Skeletal muscle tissue (tissue), 4 donors: ENCODE measurements around the gene TXNRD1. TPM values are rescaled to one million over a fixed set of nuclear protein-coding genes. Genes with fewer than 3 reads are reported as not detected.

Experiments used
- H3K27ac ChIP-seq: one replicate; pipeline ENCODE4 v1.7.0; 2013; ENCODE audit warnings: mild to moderate bottlenecking, low read depth, low read length, inconsistent platforms
- H3K27me3 ChIP-seq, 3 donors: one replicate each; pipeline ENCODE4 v1.7.0; 2013; ENCODE audit warnings: low read length in 3 of 3; ENCODE audit not compliant: control insufficient read depth in 3 of 3, insufficient read depth in 3 of 3
- H3K36me3 ChIP-seq, 3 donors: one replicate each; pipeline ENCODE4 v1.7.0; 2013; ENCODE audit warnings: low read length in 3 of 3; ENCODE audit not compliant: control insufficient read depth in 3 of 3, insufficient read depth in 3 of 3
- H3K4me1 ChIP-seq, 3 donors: one replicate each; pipeline ENCODE4 v1.7.0; 2013; ENCODE audit warnings: low read length in 3 of 3, mild to moderate bottlenecking in 3 of 3; ENCODE audit not compliant: control insufficient read depth in 3 of 3, insufficient read depth in 3 of 3
- H3K4me3 ChIP-seq, 3 donors: one replicate each; pipeline ENCODE4 v1.7.0; 2013; ENCODE audit warnings: low read length in 3 of 3
- H3K9ac ChIP-seq, 3 donors: one replicate each; pipeline ENCODE4 v1.7.0; 2013; ENCODE audit warnings: low read length in 3 of 3, mild to moderate bottlenecking in 3 of 3, moderate library complexity in 2 of 3, low read depth in 1 of 3
- H3K9me3 ChIP-seq, 3 donors: one replicate each; pipeline ENCODE4 v1.7.0; 2013; ENCODE audit warnings: low read length in 3 of 3; ENCODE audit not compliant: control insufficient read depth in 3 of 3
- total RNA-seq: library from RNA; depleted of rRNA; stranded (reverse); fragments of >200 nt; gene quantifications from one replicate; pipeline ENCODE4 v1.2.3, GENCODE V29; 2014
- donor health status: Osteomylitis.

The TXNRD1 gene
- total RNA-seq, 1 donor from 2014 or later: 41.2 TPM

DNA sequence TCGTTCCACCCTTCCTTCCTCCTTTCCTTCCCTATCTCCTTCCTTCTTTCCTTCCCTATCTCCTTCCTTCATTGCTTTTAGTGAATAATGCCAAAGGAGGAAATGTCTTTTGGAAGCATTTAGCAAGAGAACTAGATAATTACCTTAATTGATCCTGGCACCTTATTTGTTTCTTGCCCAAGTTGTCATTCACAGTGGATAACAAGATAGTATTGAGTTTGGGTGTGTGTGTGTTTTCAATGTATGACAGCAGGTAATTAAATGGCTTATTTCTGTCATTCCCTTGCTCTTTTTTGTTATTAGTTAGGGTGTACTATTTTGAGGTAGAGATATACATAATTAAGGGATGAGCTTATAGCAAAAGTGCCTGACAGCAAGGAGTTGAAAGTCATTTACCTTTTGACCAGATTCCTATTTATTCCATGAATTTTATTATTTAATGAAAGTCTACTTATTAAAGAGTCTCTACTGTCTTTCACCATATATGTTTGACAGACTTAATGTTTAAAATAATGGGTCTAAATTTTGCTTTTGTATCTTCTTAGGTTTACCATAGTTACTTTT, 118.2 kb downstream of the TXNRD1 start:
- Histone ChIP-seq H3K4me3 (no peak overlapping the region), H3K27me3 (no peaks in the 10 kb centered on the region), H3K9ac (no peak overlapping the region), H3K36me3 (peaks cover 16 to 39% (median 33%) of the 10 kb centered on the region in 3 donors), H3K27ac (no peak overlapping the region), H3K4me1 (no peaks in the 10 kb centered on the region), H3K9me3 (no peaks in the 10 kb centered on the region)

DNA sequence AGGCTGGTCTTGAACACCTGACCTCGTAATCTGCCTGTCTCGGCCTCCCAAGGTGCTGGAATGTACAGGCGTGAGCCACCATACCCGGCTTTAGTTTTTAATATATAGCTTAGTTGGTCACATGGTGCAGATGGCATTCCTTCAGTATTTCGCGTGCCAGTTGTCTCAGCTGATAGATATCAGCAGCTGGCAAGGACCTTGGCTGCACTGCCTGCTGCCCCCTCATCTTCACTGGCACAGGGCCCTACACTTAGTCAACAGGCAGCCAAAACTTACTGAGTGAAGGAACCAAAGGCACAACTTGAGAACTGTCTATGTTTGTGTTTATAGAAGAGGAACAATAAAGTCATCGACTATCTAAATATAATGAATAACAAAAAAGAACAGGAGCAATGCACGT, 119.0 kb downstream of the TXNRD1 start:
- no peaks in the 10 kb centered on the region for H3K27me3 ChIP-seq
- H3K4me3 ChIP-seq: no peak overlapping the region
- H3K27ac ChIP-seq: no peak overlapping the region
- no peaks in the 10 kb centered on the region for H3K4me1 ChIP-seq
- no peak overlapping the region for H3K9ac ChIP-seq
- no peaks in the 10 kb centered on the region for H3K9me3 ChIP-seq
- H3K36me3 ChIP-seq: peaks cover 19 to 41% (median 33%) of the 10 kb centered on the region in 3 donors

DNA sequence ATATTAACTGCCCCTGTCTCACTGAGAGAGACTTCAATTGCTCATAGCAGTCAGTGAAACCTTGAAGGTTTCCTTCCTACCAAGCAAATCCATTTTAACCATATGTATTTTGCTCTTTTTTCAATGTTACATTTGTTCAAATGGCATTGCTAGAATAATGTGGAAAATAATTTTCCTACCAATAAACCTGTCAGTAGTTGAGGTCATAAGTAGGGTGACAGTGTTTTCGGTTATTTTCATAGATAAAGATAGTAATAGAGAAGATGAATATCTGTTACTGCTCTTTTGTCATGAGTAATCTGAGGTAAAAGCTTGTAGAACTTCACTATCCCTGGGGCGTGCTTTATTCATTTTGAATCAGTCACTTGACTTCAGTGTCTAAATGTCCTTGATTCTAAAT, 120.5 kb downstream of the TXNRD1 start:
- no peaks in the 10 kb centered on the region for H3K27me3 ChIP-seq
- H3K4me1 ChIP-seq: peaks cover 0 to 6% (median 0%) of the 10 kb centered on the region in 3 donors
- no peak overlapping the region for H3K9ac ChIP-seq
- H3K4me3 ChIP-seq: no peak overlapping the region
- H3K36me3 ChIP-seq: peaks cover 22 to 51% (median 34%) of the 10 kb centered on the region in 3 donors
- no peak overlapping the region for H3K27ac ChIP-seq
- H3K9me3 ChIP-seq: no peaks in the 10 kb centered on the region

DNA sequence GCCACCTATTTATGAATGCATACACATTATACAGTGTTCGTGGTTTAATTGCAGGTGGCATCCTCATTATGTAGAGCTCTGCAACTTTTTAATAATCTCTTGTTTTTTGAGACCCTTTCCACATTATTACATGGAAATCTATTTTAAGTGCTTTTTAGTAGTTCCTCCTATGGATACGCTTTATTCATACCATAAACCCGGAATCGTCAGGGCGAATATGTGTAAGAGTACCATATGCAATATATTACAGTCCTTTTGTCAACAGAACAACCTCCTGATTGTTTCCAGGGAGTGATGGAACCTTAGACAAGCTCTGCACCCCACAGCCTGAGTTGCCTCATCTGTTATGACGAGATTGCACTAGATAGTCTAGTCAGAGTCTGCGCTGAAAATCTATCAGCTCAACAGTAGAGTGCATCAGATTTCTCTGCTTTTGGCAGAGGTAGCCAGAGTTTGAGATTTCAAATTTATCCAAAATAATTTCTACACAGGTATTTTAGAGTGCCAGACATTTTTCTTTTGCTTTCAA, 121.5 kb downstream of the TXNRD1 start:
- Histone ChIP-seq H3K36me3 (peaks cover 27 to 53% (median 38%) of the 10 kb centered on the region in 3 donors), H3K27me3 (no peaks in the 10 kb centered on the region), H3K9me3 (no peaks in the 10 kb centered on the region), H3K4me1 (peaks cover 0 to 6% (median 0%) of the 10 kb centered on the region in 3 donors), H3K9ac (no peak overlapping the region), H3K27ac (no peak overlapping the region), H3K4me3 (no peak overlapping the region)

DNA sequence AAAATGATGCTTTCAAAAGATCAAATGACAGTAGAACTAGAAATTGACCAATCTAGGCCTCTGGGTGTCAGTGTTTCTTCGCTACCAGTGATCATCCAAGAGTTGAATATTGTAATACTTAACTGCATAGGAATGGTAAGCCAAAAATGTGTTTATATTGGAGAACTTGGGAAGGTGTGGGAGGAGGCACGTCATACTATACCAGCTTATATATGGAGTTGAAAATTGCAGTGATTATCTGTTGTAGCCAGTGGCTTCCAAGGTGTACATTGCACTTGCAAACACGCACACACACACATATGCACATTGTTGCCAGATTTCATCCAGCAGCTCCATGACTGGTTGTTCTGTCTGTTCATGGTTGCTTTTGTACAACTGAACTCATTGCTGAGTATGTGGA, 124.1 kb downstream of the TXNRD1 start:
- Histone ChIP-seq H3K27me3 (no peaks in the 10 kb centered on the region), H3K27ac (no peak overlapping the region), H3K36me3 (peaks cover 30 to 53% (median 42%) of the 10 kb centered on the region in 3 donors), H3K4me3 (no peak overlapping the region), H3K4me1 (peaks cover 4 to 15% (median 6%) of the 10 kb centered on the region in 3 donors), H3K9ac (no peak overlapping the region), H3K9me3 (no peaks in the 10 kb centered on the region)

DNA sequence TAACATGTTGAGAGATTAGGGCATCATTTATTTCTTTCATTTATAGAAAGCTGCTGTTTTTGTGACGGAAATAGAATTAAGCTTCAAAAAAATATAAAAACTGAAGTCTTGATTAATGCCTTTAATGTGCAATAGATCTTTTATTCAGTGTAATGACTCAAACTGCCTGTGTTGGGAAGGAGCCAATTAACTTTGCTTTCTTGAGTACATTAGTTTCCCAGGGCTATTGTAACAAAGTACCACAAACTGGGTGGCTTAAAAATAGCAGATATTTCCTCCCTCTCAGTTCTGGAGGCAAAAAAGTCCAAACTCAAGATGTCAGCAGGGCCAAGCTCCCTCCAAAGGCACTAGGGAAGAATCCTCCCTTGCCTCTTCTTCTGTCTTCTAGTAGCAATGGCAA, 124.6 kb downstream of the TXNRD1 start:
- no peak overlapping the region for H3K27ac ChIP-seq
- peaks cover 27 to 49% (median 38%) of the 10 kb centered on the region in 3 donors for H3K36me3 ChIP-seq
- no peak overlapping the region for H3K4me3 ChIP-seq
- H3K27me3 ChIP-seq: no peaks in the 10 kb centered on the region
- no peak overlapping the region for H3K9ac ChIP-seq
- no peaks in the 10 kb centered on the region for H3K9me3 ChIP-seq
- H3K4me1 ChIP-seq: peaks cover 6 to 20% (median 9%) of the 10 kb centered on the region in 3 donors

DNA sequence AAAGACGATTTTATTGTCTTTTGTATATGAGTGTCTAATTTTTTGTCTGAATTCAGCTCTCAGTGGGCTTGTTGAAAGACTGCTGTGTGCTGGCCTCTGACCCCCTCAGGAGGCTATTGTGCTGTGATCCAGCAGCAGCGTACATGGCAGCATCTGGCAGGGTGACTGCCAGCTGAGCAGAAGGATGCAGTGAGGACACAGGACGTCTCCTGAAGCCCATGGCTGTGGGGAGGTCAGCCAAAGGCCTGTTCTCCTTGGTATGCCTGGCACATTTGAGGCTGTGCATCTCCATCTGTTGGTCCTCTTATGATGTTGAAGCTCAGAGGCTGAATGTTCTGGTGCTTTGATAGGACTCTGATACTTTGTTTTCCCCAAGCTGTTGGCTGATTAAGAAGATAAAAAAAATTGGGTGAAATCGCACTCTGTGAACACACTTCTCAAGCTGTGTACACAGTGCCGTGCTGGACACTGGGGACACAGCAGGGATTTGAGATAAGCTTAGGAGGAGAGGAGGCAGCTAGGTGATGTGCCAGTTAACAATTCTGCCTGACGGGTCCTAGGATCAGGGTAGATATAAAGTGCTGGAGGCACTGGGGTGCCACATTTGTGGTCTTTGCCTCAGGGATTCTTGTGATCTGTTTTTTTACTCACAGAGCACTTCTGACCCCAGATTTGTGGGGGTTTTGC, 125.5 kb downstream of the TXNRD1 start:
- no peaks in the 10 kb centered on the region for H3K9me3 ChIP-seq
- no peak overlapping the region for H3K27ac ChIP-seq
- H3K4me3 ChIP-seq: no peak overlapping the region
- no peaks in the 10 kb centered on the region for H3K27me3 ChIP-seq
- H3K4me1 ChIP-seq: peaks cover 10 to 24% (median 14%) of the 10 kb centered on the region in 3 donors
- H3K9ac ChIP-seq: no peak overlapping the region
- peaks cover 27 to 47% (median 36%) of the 10 kb centered on the region in 3 donors for H3K36me3 ChIP-seq

DNA sequence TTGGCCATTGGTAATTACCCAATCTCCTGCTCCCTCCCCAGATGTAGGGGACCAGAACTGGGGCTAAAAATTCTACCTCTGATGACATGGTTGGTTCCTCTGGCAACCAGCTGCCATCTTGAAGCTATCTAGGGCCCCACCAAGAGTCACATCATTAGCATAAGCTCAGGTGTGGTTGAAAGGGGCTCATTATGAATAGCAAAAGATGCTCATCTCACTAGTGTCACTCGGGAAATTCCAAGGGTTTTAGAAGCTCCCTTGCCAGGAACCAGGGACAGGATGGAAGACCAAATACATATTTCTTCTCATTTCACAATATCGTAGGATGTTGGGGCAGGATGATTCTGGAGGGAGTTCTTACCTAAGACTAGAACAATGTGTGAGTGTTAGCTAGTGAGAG, 126.6 kb downstream of the TXNRD1 start:
- Histone ChIP-seq H3K9ac (no peak overlapping the region), H3K27ac (no peak overlapping the region), H3K36me3 (peaks cover 25 to 38% (median 29%) of the 10 kb centered on the region in 3 donors), H3K9me3 (no peaks in the 10 kb centered on the region), H3K4me3 (no peak overlapping the region), H3K4me1 (peaks cover 14 to 25% (median 15%) of the 10 kb centered on the region in 3 donors), H3K27me3 (no peaks in the 10 kb centered on the region)

DNA sequence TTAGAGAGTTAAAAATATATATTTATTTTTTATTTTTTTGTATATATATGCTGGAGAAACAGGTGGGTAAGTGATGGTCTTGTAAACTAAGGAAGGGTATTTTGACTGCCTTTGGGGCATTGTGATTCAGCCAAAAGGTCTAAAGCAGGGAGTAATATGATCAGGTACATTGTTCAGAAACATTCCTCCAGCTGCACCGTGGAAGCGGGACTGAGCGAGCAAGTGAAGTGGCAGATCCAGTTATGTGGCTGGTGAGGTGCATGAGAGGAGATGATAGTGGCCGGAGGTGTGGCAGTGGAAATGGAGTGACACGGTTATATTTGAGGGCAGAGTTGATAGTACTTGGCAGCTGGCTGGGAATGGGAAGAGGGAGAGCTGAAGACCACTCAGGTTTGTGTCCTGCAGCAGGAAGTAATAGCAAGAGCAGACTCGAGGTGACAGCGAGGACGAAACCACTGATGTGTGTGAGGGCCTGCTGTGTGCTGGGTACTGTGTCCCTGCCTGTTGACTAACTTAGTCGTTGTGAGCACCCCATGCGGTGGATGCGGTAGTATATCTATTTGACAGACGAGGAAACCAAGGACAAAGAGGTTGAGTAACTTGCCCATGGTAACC, 127.2 kb downstream of the TXNRD1 start:
- H3K4me3 ChIP-seq: no peak overlapping the region
- peaks cover 27 to 37% (median 28%) of the 10 kb centered on the region in 3 donors for H3K36me3 ChIP-seq
- H3K4me1 ChIP-seq: peaks cover 20 to 31% (median 20%) of the 10 kb centered on the region in 3 donors
- no peak overlapping the region for H3K27ac ChIP-seq
- H3K9me3 ChIP-seq: no peaks in the 10 kb centered on the region
- H3K27me3 ChIP-seq: no peaks in the 10 kb centered on the region
- H3K9ac ChIP-seq: no peak overlapping the region

DNA sequence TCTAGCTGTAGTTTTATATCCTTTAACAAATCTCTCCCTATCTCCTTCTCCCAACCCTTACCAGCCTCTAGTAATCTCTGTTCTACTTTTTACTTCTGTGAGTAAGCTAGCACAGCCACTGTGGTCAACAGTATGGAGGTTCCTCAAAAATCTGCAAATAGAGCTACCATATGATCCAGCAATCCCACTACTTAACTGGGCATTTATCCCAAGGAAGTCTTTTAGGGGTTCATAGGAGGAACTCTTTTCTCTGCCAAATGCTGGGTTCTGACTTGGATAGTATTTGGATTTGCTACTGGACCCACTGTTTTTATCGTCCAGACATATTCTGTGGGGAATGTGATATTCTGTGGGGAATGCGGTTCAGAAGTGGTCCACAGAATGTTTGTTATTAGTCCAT, 129.1 kb downstream of the TXNRD1 start:
- Histone ChIP-seq H3K9ac (no peak overlapping the region), H3K36me3 (peaks cover 26 to 35% (median 35%) of the 10 kb centered on the region in 3 donors), H3K27me3 (no peaks in the 10 kb centered on the region), H3K9me3 (no peaks in the 10 kb centered on the region), H3K4me1 (peaks cover 23 to 35% (median 26%) of the 10 kb centered on the region in 3 donors), H3K27ac (no peak overlapping the region), H3K4me3 (no peak overlapping the region)
